NCI-H446 (cell line): Measurements from ENCODE around the gene TMEM126A.

Experiments used
- DNase-seq, 2 experiments: peaks; one replicate each; lab custom pipeline; 2025; lab: John Stamatoyannopoulos, UW

TMEM126A gene

GRCh38 chr11:85695546-85695945 lies 47.8 kb downstream of the TMEM126A start:
- DNase-seq: no peak

- no peak for DNase-seq
Measured at GRCh38 chr11:85697747-85698146, 50.0 kb downstream of the TMEM126A start.

- no peak for DNase-seq
Measured at GRCh38 chr11:85698195-85698594, 50.4 kb downstream of the TMEM126A start.

- no peak for DNase-seq
Measured at GRCh38 chr11:85699957-85700741, 52.4 kb downstream of the TMEM126A start.

DNA sequence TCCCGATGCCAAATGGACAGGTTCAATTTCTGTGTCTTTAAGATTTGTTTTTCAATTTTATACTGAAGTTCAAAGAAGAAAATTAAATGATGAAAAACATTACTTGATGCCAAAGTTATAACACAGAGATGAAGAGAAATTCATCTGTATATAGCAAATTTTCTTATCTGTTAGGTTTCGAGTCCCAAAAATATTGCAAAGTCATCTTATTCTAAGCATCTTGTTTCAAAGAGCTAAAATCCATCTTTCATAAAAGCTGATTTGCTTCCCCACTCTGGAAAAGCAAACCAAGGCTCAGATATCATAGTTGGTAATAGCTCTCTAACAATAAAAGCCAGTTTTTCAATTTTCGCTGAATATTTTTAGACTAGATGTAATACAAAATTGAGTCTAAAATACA lies 57.2 kb downstream of the TMEM126A start:
- DNase-seq: no peak

DNA sequence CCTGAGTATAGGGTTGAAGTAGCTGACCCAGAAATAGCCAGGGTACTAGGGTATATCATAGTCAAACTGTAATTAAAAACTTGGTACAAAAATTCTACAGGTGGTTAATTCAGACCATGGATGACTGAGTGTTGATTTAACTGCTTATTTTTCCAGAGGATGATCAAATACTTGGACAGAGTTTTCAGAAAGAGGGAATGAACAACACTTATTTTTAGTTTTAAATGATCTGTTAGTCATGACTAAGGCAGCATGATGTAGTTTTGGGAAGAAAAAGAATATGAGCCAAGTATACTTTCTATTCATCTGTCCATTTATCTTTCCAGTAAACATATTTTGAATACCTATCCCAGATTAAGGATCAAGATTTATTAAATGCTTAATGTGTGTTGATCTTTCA lies 58.0 kb downstream of the TMEM126A start:
- no peak for DNase-seq
